Suprapubic skin (tissue), 4 donors: ENCODE results near the gene FOS. TPM values are rescaled to one million over a fixed set of nuclear protein-coding genes. Genes with fewer than 3 reads are reported as not detected.
A peak's percentile ranks its signal among the peaks of the same experiment; 100 is the strongest.

Experiments
- DNase-seq, 2 donors: peaks; one replicate each; pipeline ENCODE4 v3.0.0-alpha.2; 2019; ENCODE audit warnings: low spot score in 2 of 2
- H3K27ac ChIP-seq: fragments of 200-600 bp; sonication (generic); one replicate; pipeline ENCODE4 v1.5.1; 2019
- H3K27me3 ChIP-seq: fragments of 200-600 bp; sonication (generic); one replicate; pipeline ENCODE4 v1.5.1; 2019
- H3K36me3 ChIP-seq: fragments of 200-600 bp; sonication (generic); one replicate; pipeline ENCODE4 v1.5.1; 2019
- H3K4me1 ChIP-seq: fragments of 200-600 bp; sonication (generic); one replicate; pipeline ENCODE4 v1.5.1; 2019
- H3K4me3 ChIP-seq: fragments of 200-600 bp; sonication (generic); one replicate; pipeline ENCODE4 v1.5.1; 2019; ENCODE audit warnings: mild to moderate bottlenecking
- H3K9me3 ChIP-seq: fragments of 200-600 bp; sonication (generic); one replicate; pipeline ENCODE4 v1.5.1; 2019
- EP300 ChIP-seq: sonication (generic); formaldehyde crosslinking; IDR thresholded peaks from one replicate; pipeline ENCODE4 v1.6.1; 2017; ENCODE audit warnings: antibody characterized with exemption
- POLR2A ChIP-seq, 2 donors: fragments of 450-650 bp; IDR thresholded peaks; one replicate each; pipeline ENCODE4 v1.6.1; 2017; ENCODE audit warnings: antibody characterized with exemption in 2 of 2, mild to moderate bottlenecking in 2 of 2, moderate library complexity in 2 of 2
- POLR2AphosphoS5 ChIP-seq, 3 donors: sonication (generic); formaldehyde crosslinking; IDR thresholded peaks; one replicate each; pipeline ENCODE4 v1.6.1; 2017; ENCODE audit warnings: antibody characterized with exemption in 3 of 3
- WGBS: methylation state at CpG from one replicate; pipeline ENCODE4 v1.1.5; 2018; 5-methylcytosine and 5-hydroxymethylcytosine counted together
- total RNA-seq, 4 donors: library from RNA; depleted of rRNA; stranded (reverse); fragments of >200 nt; gene quantifications; one replicate each; pipeline ENCODE4 v1.1.0, GENCODE V29; 2016
- TF ChIP-seq, protein P1 (sequence below), 2 donors: fragments of 200-600 bp in 1 of 2; fragments of 450-650 bp in 1 of 2; sonication (generic) in 1 of 2; IDR thresholded peaks; one replicate each; pipeline ENCODE4 v1.5.1; 2016 to 2019; ENCODE audit warnings: antibody characterized with exemption in 2 of 2, mild to moderate bottlenecking in 1 of 2, moderate library complexity in 1 of 2

Gene FOS
- total RNA-seq, 4 donors from 2014 or later, result 2,120 to 3,987 (median 3,212) TPM

DNA sequence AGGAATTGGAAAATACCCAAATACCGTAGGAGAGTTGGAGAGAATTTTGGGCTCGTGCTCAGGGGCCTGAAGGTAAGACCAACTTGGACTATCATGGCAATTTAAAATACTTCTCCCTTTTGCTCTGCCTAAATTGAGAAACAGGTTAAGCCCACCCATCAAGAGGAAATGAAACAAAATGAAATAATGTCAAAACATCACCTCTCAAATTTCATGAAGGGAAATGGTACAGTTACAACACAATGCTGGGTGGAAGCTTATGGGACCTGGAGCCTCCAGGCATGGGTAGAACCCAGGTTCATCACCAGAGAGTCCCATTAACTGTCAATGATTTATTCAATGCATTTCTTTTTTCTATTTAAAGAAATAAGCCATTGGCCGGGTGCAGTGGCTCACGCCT, 33.7 kb downstream of the FOS start:
- no peak overlapping the region for H3K4me3 ChIP-seq
- no peaks in the 10 kb centered on the region for H3K9me3 ChIP-seq
- 79% methylated on average over 4 of the region's 4 CpGs for WGBS
- DNase-seq, result no peak
- no peak for TF ChIP-seq EP300
- TF ChIP-seq, protein P1, sequence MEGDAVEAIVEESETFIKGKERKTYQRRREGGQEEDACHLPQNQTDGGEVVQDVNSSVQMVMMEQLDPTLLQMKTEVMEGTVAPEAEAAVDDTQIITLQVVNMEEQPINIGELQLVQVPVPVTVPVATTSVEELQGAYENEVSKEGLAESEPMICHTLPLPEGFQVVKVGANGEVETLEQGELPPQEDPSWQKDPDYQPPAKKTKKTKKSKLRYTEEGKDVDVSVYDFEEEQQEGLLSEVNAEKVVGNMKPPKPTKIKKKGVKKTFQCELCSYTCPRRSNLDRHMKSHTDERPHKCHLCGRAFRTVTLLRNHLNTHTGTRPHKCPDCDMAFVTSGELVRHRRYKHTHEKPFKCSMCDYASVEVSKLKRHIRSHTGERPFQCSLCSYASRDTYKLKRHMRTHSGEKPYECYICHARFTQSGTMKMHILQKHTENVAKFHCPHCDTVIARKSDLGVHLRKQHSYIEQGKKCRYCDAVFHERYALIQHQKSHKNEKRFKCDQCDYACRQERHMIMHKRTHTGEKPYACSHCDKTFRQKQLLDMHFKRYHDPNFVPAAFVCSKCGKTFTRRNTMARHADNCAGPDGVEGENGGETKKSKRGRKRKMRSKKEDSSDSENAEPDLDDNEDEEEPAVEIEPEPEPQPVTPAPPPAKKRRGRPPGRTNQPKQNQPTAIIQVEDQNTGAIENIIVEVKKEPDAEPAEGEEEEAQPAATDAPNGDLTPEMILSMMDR (IDR thresholded peaks at IDR 0.05), result no peak
- H3K27me3 ChIP-seq, result no peaks in the 10 kb centered on the region
- H3K36me3 ChIP-seq, result no peaks in the 10 kb centered on the region
- peaks cover 29% of the 10 kb centered on the region for H3K4me1 ChIP-seq
- no peak overlapping the region for H3K27ac ChIP-seq

GRCh38 chr14:75313294-75313693, 34.7 kb downstream of the FOS start:
- TF ChIP-seq POLR2AphosphoS5 (IDR thresholded peaks at IDR 0.05), result no peak
- no peak for TF ChIP-seq EP300
- no peak for TF ChIP-seq POLR2A (IDR thresholded peaks at IDR 0.05)
- TF ChIP-seq, protein P1 (IDR thresholded peaks at IDR 0.05), result no peak
- Histone ChIP-seq H3K27me3 (no peaks in the 10 kb centered on the region), H3K9me3 (no peaks in the 10 kb centered on the region), H3K36me3 (no peaks in the 10 kb centered on the region), H3K27ac (no peak overlapping the region), H3K4me1 (peaks cover 22% of the 10 kb centered on the region), H3K4me3 (no peak overlapping the region)
- 88% methylated on average over 5 of the region's 5 CpGs for WGBS
- DNase-seq, result peak in 1 of 2 donors; percentile 19

- peak in 1 of 2 donors; percentile 14 for DNase-seq
Measured at GRCh38 chr14:75315144-75315543, 36.5 kb downstream of the FOS start.

DNA sequence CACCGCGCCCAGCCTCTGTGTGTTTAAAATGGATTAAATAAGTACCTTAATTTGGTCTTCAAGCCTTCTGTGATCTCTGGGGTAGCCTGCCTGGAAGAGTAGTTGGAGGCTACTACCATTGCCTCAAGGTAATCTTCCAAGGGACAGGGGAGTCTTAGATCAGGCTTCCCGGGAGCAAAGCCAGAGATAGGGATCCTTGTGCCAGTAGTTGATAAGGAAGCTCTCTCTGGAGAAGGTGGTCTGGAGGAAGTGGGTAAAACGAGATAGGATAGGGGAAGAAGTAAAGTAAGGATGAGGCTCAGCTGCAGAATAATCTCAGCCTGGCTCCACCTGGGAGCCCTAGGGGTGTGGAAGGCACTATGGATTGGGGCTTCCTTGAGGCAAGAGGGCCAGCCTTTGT, 38.5 kb downstream of the FOS start:
- H3K4me1 ChIP-seq, result peaks cover 5% of the 10 kb centered on the region
- no peak overlapping the region for H3K27ac ChIP-seq
- DNase-seq, result peak in 1 of 2 donors; percentile 45
- no peaks in the 10 kb centered on the region for H3K36me3 ChIP-seq
- H3K9me3 ChIP-seq, result no peaks in the 10 kb centered on the region
- no peak for TF ChIP-seq EP300
- no peak for TF ChIP-seq POLR2A (IDR thresholded peaks at IDR 0.05)
- TF ChIP-seq, protein P1 (IDR thresholded peaks at IDR 0.05), result no peak
- no peak overlapping the region for H3K4me3 ChIP-seq
- WGBS, result 84% methylated on average over 4 of the region's 4 CpGs
- H3K27me3 ChIP-seq, result no peaks in the 10 kb centered on the region

More at GRCh38 chr14:75315144-75315543, 36.5 kb downstream of the FOS start:
- Histone ChIP-seq H3K4me1 (peaks cover 20% of the 10 kb centered on the region), H3K4me3 (no peak overlapping the region), H3K36me3 (no peaks in the 10 kb centered on the region), H3K27me3 (no peaks in the 10 kb centered on the region), H3K9me3 (no peaks in the 10 kb centered on the region), H3K27ac (no peak overlapping the region)
- 53% methylated on average over 4 of the region's 4 CpGs for WGBS
- no peak for TF ChIP-seq EP300
- TF ChIP-seq POLR2AphosphoS5 (IDR thresholded peaks at IDR 0.05), result no peak
- TF ChIP-seq POLR2A (IDR thresholded peaks at IDR 0.05), result no peak
- TF ChIP-seq, protein P1 (IDR thresholded peaks at IDR 0.05), result no peak

- Histone ChIP-seq H3K4me1 (peaks cover 5% of the 10 kb centered on the region), H3K27ac (no peak overlapping the region), H3K9me3 (no peaks in the 10 kb centered on the region), H3K4me3 (no peak overlapping the region), H3K27me3 (no peaks in the 10 kb centered on the region), H3K36me3 (no peaks in the 10 kb centered on the region)
- DNase-seq, result no peak
- TF ChIP-seq EP300 (no peak), POLR2A (IDR thresholded peaks at IDR 0.05) (no peak), POLR2AphosphoS5 (IDR thresholded peaks at IDR 0.05) (no peak)
- TF ChIP-seq, protein P1 (IDR thresholded peaks at IDR 0.05), result no peak
Measured at GRCh38 chr14:75318353-75318752, 39.7 kb downstream of the FOS start.
